ENCODE measurements around the gene EIF2B2.
A peak's percentile ranks its signal among the peaks of the same experiment; 100 is the strongest.
"Not testable (repeated sequence)": the region's sequence is repeated elsewhere in the genome, so short reads cannot be mapped to it uniquely, and the experiment has no call there.

The EIF2B2 gene

DNA sequence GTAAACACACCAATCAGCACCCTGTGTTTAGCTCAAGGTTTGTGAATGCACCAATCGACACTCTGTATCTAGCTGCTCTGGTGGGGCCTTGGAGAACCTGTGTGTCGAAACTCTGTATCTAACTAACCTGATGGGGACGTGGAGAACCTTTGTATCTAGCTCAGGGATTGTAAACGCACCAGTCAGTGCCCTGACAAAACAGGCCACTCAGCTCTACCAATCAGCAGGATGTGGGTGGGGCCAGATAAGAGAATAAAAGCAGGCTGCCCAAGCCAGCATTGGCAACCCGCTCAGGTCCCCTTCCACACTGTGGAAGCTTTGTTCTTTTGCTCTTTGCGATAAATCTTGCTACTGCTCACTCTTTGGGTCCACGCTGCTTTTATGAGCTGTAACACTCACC lies 6.9 kb upstream of the EIF2B2 start:
- not testable (repeated sequence) for DNase-seq

DNA sequence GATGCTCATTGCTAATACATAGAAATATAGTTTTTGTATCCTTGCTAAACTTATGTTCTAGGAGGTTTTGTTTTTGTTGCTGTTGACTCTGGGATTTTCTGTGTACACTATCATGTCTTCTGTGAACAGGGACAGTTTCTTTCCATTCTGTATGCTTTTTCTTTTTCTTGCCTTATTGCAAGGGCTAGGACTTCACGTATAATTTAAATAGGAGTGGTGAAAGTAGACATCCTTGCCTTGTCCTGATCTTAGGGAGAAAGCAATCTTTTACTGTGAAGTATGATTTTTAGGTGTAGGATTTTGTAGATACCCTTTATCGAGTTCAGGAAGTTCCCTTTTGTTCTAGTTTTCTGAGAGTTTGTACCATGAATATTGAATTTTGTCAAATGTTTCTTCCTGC lies 1.5 kb upstream of the EIF2B2 start:
- DNase-seq = no peak

DNA sequence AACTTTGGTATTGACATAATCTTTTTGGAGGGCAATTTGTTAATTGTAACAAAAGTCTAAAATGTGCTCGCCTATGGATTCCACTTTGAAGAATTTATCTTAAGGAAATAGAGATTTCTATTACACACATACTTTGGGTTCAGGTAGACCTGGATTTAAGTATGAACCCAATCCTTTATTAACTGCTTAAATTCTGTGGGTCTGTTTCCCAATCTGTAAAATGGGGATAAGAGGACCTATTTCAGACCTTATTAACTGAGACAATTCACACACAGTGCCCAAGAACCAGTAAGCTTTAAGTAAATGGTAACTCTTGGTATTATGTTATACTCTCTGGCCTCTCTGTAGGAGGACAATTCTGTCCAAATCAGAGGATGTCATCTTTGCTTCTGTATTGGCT lies 822 bp upstream of the EIF2B2 start:
- DNase-seq = no peak

DNA sequence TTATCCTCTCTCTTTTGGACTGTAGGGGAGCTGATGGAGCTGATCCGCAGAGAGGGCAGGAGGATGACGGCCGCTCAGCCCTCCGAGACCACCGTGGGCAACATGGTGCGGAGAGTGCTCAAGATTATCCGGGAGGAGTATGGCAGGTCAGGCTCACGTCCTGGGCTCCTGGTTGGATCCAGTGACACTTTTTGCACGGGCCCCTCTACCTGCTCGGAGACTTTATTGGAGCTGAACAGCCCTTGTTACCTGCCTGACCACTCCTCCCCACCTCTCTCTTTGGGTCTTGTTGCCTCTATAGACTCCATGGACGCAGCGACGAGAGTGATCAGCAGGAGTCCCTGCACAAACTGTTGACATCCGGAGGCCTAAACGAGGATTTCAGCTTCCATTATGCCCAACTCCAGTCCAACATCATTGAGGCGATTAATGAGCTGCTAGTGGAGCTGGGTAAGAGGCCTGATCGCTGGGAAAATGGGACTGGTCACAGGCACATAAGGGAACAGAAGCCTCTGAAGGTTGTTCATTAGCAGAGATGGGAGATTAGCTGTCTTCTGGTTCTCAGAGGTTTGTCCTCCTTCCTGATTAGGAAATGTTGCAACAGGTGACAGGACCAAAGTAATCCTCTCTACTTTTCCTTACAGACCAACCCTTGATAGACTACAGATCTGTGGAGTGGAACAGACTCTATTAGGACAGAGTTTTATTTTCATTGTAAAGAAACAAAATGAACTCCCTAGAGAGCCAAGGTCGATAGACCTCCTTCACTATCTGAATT lies 718 bp downstream of the EIF2B2 start:
- peak; percentile 3 to 9 for DNase-seq

DNA sequence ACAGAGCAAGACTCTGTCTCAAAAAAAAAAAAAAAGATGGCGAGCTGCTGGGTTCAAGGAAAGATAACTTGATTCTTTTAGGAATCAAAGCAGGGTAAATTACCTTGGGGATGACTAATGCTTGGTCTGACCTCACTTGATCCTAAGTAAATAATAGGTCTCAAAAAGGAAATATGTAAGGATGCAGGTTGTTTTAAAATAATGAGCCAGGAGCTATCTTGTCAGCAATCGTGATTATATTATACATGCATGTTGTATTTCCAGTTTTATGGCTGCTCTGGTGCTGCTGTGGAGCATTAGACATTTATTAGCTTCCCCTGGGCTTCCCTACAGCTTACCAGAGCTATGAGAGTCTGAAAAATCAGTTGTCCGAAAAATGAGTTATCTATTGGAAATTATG lies 2.6 kb downstream of the EIF2B2 start:
- no peak for DNase-seq

DNA sequence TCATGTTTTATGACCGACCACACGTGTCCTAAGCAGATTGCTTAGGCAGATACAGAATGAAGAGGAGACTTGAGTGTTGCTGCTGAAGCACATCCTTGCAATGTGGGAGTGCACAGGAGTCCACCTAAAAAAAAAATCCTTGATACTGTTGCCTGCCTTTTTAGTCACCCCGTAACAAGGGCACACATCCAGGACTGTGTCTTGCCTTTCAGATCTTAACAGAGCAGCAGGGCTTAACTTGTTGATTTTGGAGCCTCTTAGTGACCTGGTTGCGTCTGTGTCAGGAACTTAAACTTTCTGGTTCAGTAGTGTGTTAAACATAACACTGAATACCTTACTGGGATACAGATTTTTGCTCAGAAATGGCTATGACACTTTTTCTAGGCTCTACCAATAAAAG lies 6.5 kb downstream of the EIF2B2 start:
- DNase-seq = no peak

DNA sequence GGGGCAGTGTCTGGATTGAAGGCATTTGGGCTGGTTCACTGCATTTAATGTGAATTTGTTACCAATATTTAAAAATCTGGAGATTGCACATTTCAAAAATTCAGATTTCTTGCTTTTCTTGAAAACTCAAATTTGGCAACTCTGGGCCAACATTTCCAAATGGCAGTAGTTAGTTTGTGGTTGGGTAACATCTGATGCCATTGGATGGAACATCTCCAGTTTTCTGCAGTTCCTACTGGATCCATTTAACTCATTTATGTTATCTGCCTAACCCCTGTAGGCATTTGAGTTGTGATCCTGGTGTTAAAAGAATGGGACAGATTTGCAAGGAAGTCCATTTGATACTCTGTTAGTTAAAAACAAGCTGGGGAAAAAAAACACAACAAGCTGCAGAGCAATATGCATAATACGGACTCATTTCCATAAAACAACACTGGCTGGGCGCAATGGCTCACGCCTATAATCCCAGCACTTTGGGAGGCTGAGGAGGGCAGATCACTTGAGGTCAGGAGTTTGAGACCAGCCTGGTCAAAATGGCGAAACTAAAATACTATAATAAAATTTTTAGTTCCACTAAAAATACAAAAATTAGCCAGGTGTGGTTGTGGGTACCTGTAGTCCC lies 7.9 kb downstream of the EIF2B2 start:
- peak; percentile 12 to 30 for DNase-seq

DNA sequence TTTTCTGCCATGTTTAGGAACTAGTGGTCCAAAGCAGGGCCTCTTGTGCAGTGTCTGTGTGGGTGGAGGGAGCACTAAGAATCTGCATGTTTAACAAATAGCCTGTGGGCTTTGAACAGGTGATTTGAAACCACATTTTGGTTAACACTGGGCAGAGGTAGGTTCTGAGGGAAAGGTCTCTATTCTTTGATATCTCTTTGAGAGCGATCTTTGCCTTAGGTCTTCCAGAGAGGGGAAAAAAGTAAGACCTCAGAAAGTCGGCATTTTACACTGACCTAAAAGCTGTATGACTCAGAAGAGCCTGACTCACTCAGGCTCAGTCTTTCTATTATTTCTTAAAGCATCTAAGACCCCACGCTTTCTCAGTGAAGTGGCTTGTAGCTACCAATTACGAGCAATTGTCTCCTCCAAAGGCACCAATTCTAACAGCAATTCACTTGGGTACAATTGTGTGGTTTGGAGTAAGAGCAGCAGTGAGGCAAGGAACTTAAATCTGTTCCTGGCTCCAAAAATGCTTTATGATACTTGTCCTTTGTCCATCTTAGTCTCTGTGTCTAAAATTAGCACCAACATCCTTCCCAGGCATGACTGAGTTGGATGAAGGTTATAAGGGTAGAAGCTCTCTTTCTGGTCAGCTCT lies 8.8 kb downstream of the EIF2B2 start:
- no peak for DNase-seq

DNA sequence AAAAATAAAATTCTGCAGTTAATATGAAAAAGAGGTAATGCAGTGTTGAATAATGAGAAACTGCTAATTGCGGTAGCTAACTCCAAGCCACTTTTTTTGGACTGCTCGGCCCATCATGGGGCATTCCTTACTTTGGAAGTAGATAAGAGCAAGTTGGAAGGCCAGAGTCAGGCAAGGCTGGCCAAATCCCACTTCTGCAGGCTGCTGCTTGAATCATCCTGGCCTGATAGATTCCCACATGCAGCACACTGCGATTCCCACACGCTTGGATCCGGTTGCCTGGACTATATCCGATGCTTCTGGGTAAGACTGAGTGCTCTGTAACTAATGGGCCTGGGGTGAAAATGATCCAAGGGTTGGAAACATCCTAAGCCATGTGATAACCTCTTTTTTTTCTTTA lies 10.6 kb downstream of the EIF2B2 start:
- DNase-seq = no peak

DNA sequence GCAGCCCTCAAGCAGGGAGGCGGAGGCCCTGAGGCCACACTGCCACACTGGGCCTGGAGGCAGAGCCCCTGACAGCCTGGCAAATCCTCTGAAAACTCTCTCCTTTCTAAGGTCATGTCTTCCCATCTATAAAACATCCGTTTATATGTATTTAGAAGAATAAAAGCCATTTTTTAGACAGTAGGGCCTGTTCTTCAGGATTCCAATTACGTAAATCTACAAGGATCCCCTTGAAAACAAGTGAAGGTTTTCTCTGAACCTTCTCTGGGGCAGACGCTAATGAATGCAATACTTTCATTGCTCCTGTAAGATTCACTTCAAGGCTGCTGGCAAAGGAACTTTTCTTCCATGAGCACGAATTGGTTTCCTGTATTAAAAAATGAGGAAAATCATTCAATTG lies 12.8 kb downstream of the EIF2B2 start:
- DNase-seq = no peak

DNA sequence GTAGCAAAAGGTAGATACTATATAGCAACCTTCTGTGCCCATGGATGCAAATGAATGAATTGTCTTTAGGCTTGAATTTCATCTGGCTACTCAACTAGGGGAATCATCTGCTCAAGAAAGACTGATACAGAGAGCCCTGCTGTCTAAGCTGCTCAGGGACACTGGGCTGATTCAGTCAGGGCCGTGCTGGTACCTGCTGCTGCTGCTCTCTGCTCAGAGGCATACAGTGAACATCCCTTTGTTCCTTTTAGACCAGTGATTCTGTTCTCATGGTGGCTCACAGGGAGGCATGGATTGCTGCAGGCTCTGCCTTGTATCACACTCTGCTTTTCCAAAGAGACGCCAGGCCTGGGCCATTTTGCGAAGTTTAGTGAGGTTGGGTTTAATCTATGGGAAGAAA lies 14.1 kb downstream of the EIF2B2 start:
- DNase-seq = no peak

DNA sequence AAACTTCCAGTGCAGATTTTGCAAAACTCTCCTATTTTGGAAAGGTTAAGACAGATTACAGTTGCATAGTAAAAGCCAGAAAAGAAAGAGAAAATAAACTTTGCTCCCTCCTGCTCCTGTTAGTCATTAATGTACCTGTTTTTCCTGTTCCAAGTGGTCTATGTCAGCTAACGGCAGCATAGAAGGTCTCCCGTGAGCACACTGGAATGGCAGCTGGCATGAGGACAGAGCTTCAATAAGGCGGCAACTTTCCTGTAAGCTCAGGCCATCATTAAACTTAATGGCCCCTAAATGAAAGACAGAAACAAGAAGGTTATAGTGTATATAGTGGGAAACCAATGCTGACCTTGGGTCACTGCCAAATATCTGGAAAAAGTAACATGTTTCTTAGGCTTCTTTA lies 16.0 kb downstream of the EIF2B2 start:
- DNase-seq = no peak

DNA sequence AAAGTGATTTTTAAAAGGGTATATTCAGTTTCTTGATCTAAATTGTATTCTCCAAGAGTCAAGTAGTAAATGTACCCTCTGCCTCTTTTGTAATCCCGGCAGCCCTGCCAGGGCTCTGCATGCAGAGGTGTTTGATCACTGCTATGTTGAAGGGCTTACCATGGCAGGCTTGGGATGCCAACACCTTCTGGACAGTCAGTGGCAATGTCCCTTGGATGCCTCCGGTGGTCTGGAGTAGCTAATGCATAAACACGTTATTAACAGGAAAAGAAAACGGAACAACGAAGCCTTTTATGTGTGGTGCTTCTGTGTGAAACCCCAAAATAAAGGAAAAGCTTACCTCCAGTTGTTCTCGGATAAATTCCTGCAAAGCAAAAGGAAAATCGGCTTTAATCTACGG lies 19.9 kb downstream of the EIF2B2 start:
- DNase-seq = peak; percentile 10 to 18

DNA sequence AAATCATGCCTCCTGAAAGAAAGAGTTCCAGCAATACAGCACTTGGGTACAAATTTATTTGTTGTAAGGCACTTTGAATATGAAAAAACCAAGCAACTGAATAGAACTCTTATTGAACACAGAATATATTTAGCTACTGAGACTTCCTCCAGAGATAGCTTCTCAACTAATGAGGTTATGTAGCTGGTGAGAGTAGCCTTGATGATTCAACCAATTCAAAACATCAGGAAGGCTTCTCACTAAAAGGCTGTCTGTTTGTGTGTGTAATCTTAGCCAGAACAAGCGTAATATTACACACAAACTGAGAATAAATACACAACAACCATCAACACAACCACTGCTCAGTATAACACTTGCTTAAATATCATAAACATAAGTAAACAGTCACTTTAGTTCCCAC lies 20.4 kb downstream of the EIF2B2 start:
- no peak for DNase-seq

DNA sequence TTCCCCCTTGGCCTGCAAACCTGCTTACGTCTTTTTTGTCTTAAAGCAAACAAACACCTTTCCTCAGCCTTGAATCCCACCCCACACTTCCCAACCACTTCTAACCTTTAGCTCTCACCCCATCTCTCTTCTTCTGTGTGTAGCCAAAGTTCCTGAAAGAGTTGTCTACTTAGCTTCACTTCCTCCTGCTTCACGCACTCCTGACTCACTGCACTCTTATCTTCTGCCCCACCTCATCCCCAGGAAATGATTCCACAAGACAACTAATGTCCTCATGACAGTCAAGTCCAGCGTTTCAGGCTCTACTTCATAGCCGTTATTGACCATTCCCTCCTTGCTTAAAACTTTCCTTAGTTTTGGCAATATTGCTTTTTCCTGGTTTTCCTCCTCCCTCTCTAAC lies 22.4 kb downstream of the EIF2B2 start:
- DNase-seq = peak; percentile 52 to 75

DNA sequence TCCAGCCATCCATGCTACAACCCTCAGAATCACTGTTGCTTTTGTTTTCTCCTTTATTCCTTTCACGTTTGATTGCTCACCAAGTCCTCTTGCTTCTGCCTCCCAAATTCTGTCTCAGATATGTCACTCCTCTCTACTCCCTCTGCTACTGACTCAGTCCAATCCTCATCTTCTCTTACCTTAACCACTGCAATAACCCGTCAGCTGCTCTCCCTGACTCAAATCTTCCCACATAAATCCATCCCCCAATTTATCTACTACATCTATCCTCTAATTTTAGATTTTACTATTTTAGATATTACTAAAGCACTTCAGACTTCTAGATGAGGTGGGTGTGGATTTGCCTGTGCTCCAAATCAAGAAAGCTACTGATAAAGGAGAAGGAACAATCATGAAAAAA lies 23.2 kb downstream of the EIF2B2 start:
- peak in 1 of 2 donors; percentile 33 for DNase-seq

DNA sequence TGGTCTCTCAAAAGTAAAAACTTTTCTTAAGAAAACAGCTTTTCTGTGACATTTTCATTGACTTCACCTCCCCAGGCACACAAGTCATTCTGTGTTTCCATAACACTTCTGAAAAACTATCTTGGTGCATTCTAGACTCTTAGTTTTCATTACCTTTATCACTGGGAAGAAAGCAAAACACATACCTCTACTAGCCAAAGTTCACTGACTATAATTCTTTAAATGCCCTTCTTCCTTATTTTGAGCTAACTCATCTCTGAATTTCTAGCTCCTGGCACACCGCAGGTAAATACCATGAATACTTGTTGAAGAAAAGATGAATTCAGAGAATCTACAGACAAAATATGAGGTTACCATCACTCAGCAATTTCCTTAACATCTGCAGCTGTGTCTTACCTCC lies 27.4 kb downstream of the EIF2B2 start:
- no peak for DNase-seq

DNA sequence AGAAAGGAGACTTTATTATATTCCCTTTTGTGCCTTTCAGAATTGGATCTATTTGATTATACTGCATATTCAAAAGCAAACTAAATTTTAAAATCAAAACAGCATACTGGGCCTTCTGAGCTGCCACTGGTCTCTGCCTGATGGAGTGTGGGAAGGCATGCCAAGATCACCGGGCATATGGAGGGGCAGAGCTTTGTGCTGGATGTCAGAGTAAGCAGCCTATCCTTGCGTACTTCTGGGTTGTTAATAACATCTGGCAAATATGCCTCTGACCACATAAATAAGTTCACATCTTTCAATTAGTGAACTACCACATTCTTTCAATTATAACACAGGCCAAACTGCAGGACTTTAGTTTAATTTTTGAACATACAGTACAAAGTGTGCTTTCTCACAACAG lies 30.2 kb downstream of the EIF2B2 start:
- DNase-seq = no peak

DNA sequence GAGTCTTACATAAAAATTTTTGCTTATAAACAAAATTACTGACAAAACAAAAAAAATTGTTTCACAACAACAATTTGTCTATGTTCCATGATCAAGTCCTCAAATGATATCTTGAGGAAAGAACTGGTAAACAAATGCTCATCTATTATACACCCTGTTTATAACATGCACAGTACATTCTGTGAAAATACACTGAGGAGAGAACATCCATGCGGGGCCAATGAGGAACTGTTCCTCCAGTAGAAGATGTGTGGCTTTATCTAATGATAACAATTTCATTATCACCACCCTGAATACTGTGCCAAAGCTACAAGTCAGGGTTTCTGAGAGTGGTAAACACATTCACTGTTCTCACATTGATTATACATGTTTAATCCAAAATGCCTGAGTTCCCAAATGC lies 37.8 kb downstream of the EIF2B2 start:
- no peak for DNase-seq

DNA sequence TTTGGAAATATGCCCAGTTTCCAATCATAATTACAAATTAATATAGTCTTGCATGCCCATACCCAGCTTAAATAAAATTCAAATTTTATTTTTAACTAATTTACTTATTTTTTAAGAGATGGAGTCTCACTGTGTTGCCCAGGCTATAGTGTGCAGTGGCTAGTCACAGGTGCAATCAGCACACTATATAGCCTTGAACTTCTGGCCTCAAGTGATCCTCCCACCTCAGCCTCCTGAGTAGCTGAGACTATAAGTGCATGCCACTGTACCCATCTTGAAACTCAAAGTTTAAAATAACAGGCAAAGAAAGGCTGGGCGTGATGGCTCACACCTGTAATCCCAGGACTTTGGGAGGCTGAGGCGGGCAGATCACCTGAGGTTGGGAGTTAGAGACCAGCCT lies 38.2 kb downstream of the EIF2B2 start:
- no peak for DNase-seq

DNA sequence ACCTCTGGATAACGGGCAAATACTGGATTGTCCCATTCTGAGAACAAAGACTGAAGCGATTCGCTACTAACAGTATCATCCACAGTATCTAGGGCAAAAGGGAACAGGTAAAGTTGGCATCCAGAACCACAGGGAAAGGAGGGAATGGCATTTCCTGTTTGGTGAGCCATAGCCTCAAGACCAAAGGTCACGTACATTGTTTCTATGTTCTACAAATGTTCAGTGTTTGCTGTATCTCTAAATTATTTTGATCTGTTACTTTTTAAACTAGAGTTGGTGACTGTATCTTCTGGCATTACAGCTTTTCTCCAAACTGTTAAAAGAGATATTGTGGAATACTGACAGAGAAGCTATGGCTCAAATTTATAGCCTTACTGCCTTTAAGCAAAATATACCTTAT lies 38.9 kb downstream of the EIF2B2 start:
- no peak for DNase-seq

DNA sequence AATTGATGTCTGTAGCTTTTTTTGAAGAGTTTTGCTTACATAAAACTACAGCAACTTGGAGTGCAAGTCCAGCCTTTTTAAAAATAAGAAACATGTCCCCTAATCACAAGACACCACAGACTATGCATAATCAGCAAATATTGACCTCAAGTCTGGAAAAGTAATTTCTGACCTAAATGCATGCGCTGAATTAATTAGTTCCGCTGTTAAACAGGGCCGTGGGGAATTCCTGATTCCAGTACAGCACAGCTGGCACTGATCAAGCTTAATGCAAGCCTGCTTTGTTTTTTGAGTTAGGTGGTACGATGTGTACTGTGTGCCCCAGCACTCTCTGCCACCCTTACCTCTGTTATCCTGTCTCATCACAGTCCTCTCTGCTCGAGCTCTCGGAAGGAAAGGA lies 39.3 kb downstream of the EIF2B2 start:
- no peak for DNase-seq

DNA sequence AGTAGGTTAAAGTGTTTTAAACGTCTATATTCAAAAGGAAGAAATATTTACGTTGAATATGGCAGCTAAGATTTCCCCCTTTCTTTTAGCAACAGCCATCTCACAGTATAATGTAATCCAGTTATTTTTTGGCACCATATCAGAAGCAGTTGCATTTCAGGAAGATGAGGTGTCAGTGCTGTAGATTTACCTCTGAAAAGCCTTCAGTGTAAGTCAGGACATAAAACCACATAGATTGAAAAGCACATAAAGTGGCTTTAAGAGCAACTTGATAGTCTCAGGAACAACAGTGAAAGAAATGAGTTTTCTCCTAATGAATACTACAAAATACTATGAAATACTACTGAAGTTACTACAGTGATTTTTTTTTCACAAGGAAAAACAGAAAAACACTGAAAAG lies 41.6 kb downstream of the EIF2B2 start:
- DNase-seq = no peak

DNA sequence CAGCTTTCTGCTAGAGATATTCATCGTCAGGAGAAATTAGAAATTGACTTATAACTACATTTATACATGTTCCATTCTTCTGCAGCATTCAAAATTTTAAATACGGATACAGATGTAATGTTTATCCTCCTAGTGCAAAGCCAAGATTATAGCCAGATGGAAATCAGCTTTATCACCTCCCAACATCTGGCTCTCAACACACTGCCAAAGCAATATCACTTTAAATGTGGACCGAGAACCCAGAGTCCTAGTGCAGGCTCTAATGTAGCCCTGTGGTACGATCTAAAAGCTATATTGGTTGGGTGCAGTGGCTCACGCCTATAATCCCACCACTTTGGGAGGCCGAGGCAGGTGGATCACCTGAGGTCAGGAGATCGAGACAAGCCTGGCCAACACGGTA lies 42.0 kb downstream of the EIF2B2 start:
- no peak for DNase-seq

DNA sequence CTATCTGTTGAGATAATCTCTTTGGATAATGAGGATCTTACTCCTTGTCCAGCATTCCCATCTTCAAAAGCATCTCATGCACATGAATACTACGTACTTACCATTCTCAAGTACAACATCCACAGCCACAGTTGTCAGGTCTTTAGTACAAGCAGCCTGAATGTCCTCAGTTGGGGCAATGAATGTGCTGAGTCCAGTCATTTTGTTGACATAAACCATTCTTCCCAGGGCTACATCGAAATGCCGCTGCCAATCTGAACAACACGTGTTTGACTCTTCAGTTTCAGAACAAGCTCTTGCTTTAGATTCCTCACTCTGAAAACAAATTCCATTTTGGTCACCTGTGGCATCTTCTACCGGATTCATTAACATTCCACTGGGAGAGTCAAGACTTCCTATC lies 43.6 kb downstream of the EIF2B2 start:
- DNase-seq = no peak
